ENCODE results near the gene UCHL3. TPM values are rescaled to one million over a fixed set of nuclear protein-coding genes. Genes with fewer than 3 reads are reported as not detected.

The UCHL3 gene
- total and polyA plus RNA-seq, 9 of the 15 experiments (the other 6 are each of a cell fraction or from before 2014, with no cell fraction given), result 42.2 to 112 (median 85.4) TPM

DNA sequence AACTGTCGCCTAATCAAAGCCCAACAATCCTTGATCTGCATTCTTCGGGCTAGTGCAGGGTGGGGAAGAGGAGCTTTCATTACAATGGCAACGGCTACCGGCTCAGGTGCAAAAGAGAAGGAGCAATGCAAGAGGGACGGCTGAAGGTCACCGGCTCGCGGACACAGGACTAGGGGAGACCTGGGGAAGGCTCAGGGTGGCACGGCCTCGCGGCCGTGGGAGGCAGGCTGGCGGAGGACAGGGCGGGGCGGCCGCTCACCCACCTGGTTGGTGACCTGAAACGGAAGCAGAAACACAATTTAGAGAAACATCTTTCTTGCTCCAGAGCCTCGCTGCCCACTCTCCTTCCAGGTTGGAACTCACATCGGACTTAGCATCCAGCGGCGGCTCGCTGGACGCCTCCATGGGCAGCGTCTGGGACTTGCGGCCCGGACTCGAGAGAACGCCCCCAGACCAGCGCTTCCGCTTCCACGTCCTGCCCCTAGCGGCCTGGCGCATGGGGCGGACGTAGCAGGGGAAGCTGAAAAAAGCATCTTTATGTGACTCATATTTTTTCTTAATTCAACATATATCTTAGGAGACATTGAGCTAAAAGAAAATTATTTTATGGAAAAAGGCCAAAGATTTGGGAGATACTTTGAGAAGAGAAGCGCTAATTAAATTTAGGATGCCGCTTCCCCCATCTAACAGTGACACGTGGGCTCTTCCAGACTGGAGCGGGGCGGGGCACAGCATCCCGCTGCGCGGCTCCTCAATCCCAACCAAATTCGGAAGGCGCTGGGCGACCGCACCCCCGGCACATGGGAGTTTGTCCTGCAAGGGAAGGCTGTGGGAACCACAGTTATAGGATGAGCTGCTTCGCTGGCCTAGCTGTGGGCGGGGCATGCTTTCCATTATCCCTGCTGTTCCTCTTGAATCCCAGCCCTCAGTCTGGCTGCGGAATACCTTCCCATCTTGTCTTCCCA, 11.9 kb upstream of the UCHL3 start, which contains the start of gene COMMD6 (continued):
- TF ChIP-seq, protein P1, sequence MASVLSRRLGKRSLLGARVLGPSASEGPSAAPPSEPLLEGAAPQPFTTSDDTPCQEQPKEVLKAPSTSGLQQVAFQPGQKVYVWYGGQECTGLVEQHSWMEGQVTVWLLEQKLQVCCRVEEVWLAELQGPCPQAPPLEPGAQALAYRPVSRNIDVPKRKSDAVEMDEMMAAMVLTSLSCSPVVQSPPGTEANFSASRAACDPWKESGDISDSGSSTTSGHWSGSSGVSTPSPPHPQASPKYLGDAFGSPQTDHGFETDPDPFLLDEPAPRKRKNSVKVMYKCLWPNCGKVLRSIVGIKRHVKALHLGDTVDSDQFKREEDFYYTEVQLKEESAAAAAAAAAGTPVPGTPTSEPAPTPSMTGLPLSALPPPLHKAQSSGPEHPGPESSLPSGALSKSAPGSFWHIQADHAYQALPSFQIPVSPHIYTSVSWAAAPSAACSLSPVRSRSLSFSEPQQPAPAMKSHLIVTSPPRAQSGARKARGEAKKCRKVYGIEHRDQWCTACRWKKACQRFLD (CRISPR knock-in tag; IDR thresholded peaks at IDR 0.05), result no peak
- TF ChIP-seq SPI1 (IDR thresholded peaks at IDR 0.05; ENCODE audit: borderline replicate concordance, low read depth, low read length) (peak; percentile 71), ETV5 (CRISPR knock-in tag; IDR thresholded peaks at IDR 0.05; ENCODE audit: low read depth) (no peak), STAG1 (CRISPR knock-in tag; IDR thresholded peaks at IDR 0.05; ENCODE audit: borderline replicate concordance) (no peak), ZBTB17 (CRISPR knock-in tag; IDR thresholded peaks at IDR 0.05) (no peak), GTF2A2 (tag; IDR thresholded peaks at IDR 0.05) (no peak), TAL1 (IDR thresholded peaks at IDR 0.05) (no peak)
- TF ChIP-seq, protein P2, sequence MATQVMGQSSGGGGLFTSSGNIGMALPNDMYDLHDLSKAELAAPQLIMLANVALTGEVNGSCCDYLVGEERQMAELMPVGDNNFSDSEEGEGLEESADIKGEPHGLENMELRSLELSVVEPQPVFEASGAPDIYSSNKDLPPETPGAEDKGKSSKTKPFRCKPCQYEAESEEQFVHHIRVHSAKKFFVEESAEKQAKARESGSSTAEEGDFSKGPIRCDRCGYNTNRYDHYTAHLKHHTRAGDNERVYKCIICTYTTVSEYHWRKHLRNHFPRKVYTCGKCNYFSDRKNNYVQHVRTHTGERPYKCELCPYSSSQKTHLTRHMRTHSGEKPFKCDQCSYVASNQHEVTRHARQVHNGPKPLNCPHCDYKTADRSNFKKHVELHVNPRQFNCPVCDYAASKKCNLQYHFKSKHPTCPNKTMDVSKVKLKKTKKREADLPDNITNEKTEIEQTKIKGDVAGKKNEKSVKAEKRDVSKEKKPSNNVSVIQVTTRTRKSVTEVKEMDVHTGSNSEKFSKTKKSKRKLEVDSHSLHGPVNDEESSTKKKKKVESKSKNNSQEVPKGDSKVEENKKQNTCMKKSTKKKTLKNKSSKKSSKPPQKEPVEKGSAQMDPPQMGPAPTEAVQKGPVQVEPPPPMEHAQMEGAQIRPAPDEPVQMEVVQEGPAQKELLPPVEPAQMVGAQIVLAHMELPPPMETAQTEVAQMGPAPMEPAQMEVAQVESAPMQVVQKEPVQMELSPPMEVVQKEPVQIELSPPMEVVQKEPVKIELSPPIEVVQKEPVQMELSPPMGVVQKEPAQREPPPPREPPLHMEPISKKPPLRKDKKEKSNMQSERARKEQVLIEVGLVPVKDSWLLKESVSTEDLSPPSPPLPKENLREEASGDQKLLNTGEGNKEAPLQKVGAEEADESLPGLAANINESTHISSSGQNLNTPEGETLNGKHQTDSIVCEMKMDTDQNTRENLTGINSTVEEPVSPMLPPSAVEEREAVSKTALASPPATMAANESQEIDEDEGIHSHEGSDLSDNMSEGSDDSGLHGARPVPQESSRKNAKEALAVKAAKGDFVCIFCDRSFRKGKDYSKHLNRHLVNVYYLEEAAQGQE (IDR thresholded peaks at IDR 0.05; ENCODE audit: borderline replicate concordance), result no peak
- TF ChIP-seq, protein P2 (CRISPR knock-in tag; IDR thresholded peaks at IDR 0.05; ENCODE audit: low read depth), result no peak
- TF ChIP-seq, protein P3, sequence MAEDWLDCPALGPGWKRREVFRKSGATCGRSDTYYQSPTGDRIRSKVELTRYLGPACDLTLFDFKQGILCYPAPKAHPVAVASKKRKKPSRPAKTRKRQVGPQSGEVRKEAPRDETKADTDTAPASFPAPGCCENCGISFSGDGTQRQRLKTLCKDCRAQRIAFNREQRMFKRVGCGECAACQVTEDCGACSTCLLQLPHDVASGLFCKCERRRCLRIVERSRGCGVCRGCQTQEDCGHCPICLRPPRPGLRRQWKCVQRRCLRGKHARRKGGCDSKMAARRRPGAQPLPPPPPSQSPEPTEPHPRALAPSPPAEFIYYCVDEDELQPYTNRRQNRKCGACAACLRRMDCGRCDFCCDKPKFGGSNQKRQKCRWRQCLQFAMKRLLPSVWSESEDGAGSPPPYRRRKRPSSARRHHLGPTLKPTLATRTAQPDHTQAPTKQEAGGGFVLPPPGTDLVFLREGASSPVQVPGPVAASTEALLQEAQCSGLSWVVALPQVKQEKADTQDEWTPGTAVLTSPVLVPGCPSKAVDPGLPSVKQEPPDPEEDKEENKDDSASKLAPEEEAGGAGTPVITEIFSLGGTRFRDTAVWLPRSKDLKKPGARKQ (CRISPR knock-in tag; IDR thresholded peaks at IDR 0.05), result no peak

All from K562 (cell line).